OCI-LY7 (cell line): ENCODE data around the gene ME1. TPM values are rescaled to one million over a fixed set of nuclear protein-coding genes. Genes with fewer than 3 reads are reported as not detected.

Source experiments
- BruUV-seq: library from RNA; stranded (reverse); fragments of 400-500 nt; replicated peaks from 2 replicates; lab custom pipeline; 2021; lab: Mats Ljungman, UMichigan
- CTCF ChIA-PET: fragments of 300-600 bp; sonication (Branson Sonifier 250); formaldehyde crosslinking; loops from one replicate; lab custom pipeline; 2022; ENCODE audit warnings: antibody characterized with exemption; ENCODE audit not compliant: unreplicated experiment; lab: Charles Lee
- POLR2A ChIA-PET: fragments of 300-600 bp; sonication (Branson Sonifier 250); formaldehyde crosslinking; loops from one replicate; lab custom pipeline; 2022; ENCODE audit warnings: antibody characterized with exemption; lab: Charles Lee
- DNase-seq: peaks from one replicate; pipeline ENCODE4 v3.0.0-alpha.2; 2015; ENCODE audit warnings: low spot score
- H2AFZ ChIP-seq: fragments of 200-600 bp; sonication (generic), shearing (Covaris generic); 2 replicates; pipeline ENCODE4 v1.6.1; 2014; ENCODE audit warnings: mild to moderate bottlenecking, antibody characterized with exemption, low read length, moderate library complexity
- H3K27ac ChIP-seq: fragments of 200-600 bp; sonication (generic); 2 replicates; pipeline ENCODE4 v1.5.1; 2014; ENCODE audit warnings: mixed run types, low read depth, mild to moderate bottlenecking, moderate library complexity, low read length, inconsistent platforms; ENCODE audit not compliant: poor library complexity, severe bottlenecking
- H3K36me3 ChIP-seq: fragments of 200-600 bp; sonication (generic); 2 replicates; pipeline ENCODE4 v1.6.1; 2014; ENCODE audit warnings: mild to moderate bottlenecking, antibody characterized with exemption, low read length, moderate library complexity, mixed read lengths; ENCODE audit not compliant: insufficient read depth
- H3K4me1 ChIP-seq: fragments of 200-600 bp; sonication (generic); 2 replicates; pipeline ENCODE4 v1.5.1; 2014; ENCODE audit warnings: mild to moderate bottlenecking, low read length; ENCODE audit not compliant: insufficient read depth, poor library complexity, severe bottlenecking
- H3K4me2 ChIP-seq: fragments of 200-600 bp; sonication (generic); 2 replicates; pipeline ENCODE4 v1.6.1; 2014; ENCODE audit warnings: mild to moderate bottlenecking, low read length
- H3K4me3 ChIP-seq: fragments of 200-600 bp; sonication (generic); 2 replicates; pipeline ENCODE4 v1.5.1; 2014; ENCODE audit warnings: mild to moderate bottlenecking, low read depth, low read length; ENCODE audit not compliant: poor library complexity, severe bottlenecking
- H3K79me2 ChIP-seq: fragments of 200-600 bp; sonication (generic); 2 replicates; pipeline ENCODE4 v1.6.1; 2016; ENCODE audit warnings: low read depth, mild to moderate bottlenecking, low read length, moderate library complexity, mixed read lengths; ENCODE audit not compliant: insufficient read depth
- H3K9me2 ChIP-seq: fragments of 200-600 bp; sonication (generic); 2 replicates; pipeline ENCODE4 v1.6.1; 2016; ENCODE audit warnings: mild to moderate bottlenecking, low read length, mixed read lengths; ENCODE audit not compliant: insufficient read depth
- H3K9me3 ChIP-seq: fragments of 200-600 bp; sonication (generic); 2 replicates; pipeline ENCODE4 v1.6.1; 2014; ENCODE audit warnings: mild to moderate bottlenecking, mixed run types, low read length, mixed read lengths
- H4K20me1 ChIP-seq: fragments of 200-600 bp; sonication (generic); 2 replicates; pipeline ENCODE4 v1.6.1; 2014; ENCODE audit warnings: mild to moderate bottlenecking, antibody characterized with exemption, low read length, moderate library complexity, mixed read lengths; ENCODE audit not compliant: insufficient read depth
- CTCF ChIP-seq: fragments of 200-600 bp; sonication (generic); conservative IDR thresholded peaks from 2 replicates; pipeline ENCODE4 v1.5.1; 2014; ENCODE audit warnings: mild to moderate bottlenecking, antibody characterized with exemption, low read length, moderate library complexity, mixed read lengths
- EZH2phosphoT487 ChIP-seq: fragments of 200-600 bp; sonication (generic); IDR thresholded peaks from 2 replicates; pipeline ENCODE4 v1.6.1; 2018; ENCODE audit warnings: low read depth, borderline replicate concordance, mild to moderate bottlenecking, mixed run types, antibody characterized with exemption, low read length, moderate library complexity, mixed read lengths
- intact Hi-C: fragments of 100-400 bp; cut with micrococcal nuclease; formaldehyde crosslinking; loops from one replicate; pipeline ENCODE4 v1.10.0; 2022; ENCODE audit not compliant: unreplicated experiment
- total RNA-seq, 2 experiments: library from RNA; depleted of rRNA in 1 of 2; stranded (reverse); fragments of >200 nt in 1 of 2; shearing (Covaris generic) in 1 of 2; gene quantifications; 2 replicates each; pipeline ENCODE4 v1.2.3, GENCODE V29; 2014 to 2022

Gene ME1
- total RNA-seq, 2 experiments from 2014 or later: not detected

GRCh38 chr6:83265384-83265783, 165.5 kb downstream of the ME1 start:
- no peaks in the 10 kb centered on the region for H3K79me2 ChIP-seq
- ChIA-PET POLR2A (no interaction called here), CTCF (no interaction called here)
- H3K4me3 ChIP-seq: no peak overlapping the region
- H3K9me3 ChIP-seq: no peaks in the 10 kb centered on the region
- no peak overlapping the region for H2AFZ ChIP-seq
- no peak overlapping the region for H3K4me2 ChIP-seq
- intact Hi-C loops: no loop called here
- H3K27ac ChIP-seq: no peak overlapping the region
- no peaks in the 10 kb centered on the region for H3K36me3 ChIP-seq
- H3K9me2 ChIP-seq: no peaks in the 10 kb centered on the region
- no TSS peak for BruUV-seq
- no peaks in the 10 kb centered on the region for H3K4me1 ChIP-seq
- H4K20me1 ChIP-seq: no peaks in the 10 kb centered on the region
- no peak for DNase-seq
- TF ChIP-seq CTCF (no peak), EZH2phosphoT487 (no peak)

DNA sequence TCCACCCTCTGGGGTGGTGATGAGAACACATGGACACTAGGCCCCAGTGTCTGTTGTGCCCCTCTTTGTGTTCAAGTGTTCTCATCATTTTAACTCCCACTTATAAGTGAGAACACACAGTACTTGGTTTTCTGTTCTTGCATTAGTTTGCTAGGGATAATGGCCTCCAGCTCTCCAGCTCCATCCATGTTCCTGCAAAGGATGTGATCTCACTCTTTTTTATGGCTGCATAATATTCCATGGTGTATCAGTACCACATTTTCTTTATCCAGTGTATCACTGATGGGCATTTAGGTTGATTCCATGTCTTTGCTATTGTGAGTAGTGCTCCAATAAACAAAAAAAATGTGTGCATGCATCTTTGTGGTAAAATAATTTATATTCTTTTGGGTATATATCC, 170.3 kb downstream of the ME1 start:
- no peaks in the 10 kb centered on the region for H3K4me1 ChIP-seq
- H3K4me3 ChIP-seq: no peak overlapping the region
- H3K9me2 ChIP-seq: no peaks in the 10 kb centered on the region
- no peak overlapping the region for H3K4me2 ChIP-seq
- no peak for DNase-seq
- no peaks in the 10 kb centered on the region for H4K20me1 ChIP-seq
- no peaks in the 10 kb centered on the region for H3K79me2 ChIP-seq
- no peak overlapping the region for H3K27ac ChIP-seq
- ChIA-PET CTCF (no interaction called here), POLR2A (no interaction called here)
- no TSS peak for BruUV-seq
- no peak for TF ChIP-seq CTCF
- no peak for TF ChIP-seq EZH2phosphoT487
- intact Hi-C loops: no loop called here
- no peaks in the 10 kb centered on the region for H3K9me3 ChIP-seq
- no peaks in the 10 kb centered on the region for H3K36me3 ChIP-seq
- H2AFZ ChIP-seq: no peak overlapping the region

DNA sequence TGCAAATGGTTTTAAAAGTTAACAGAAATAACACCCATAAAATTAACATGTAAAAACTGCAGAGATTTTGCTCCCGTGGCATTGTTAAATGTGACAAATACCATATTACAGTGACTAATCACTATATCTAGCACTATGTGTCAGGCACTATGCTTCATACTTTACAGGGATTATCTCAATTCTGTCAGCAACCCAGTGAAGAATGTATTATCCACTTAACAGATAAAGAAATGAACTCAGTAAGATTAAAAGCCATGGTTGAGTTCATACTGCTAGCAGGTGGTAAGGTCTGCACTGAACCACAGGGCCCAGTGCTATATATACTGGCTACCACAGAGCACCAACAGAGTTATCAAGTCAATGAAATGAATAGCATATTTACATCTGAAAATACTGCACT, 172.3 kb downstream of the ME1 start:
- Histone ChIP-seq H3K4me2 (no peak overlapping the region), H3K4me1 (no peaks in the 10 kb centered on the region), H3K9me2 (no peaks in the 10 kb centered on the region), H4K20me1 (no peaks in the 10 kb centered on the region), H3K27ac (no peak overlapping the region), H2AFZ (no peak overlapping the region), H3K79me2 (no peaks in the 10 kb centered on the region), H3K9me3 (no peaks in the 10 kb centered on the region), H3K4me3 (no peak overlapping the region), H3K36me3 (no peaks in the 10 kb centered on the region)
- intact Hi-C loops: no loop called here
- ChIA-PET POLR2A (no interaction called here), CTCF (no interaction called here)
- no peak for DNase-seq
- TF ChIP-seq EZH2phosphoT487 (no peak), CTCF (no peak)
- no TSS peak for BruUV-seq
